Measurements from ENCODE around the gene SEC14L3.

SEC14L3 gene

GRCh38 chr22:30441088-30441487, 30.7 kb downstream of the SEC14L3 start:
- no peak for DNase-seq

GRCh38 chr22:30439836-30440235, 32.0 kb downstream of the SEC14L3 start:
- no peak for DNase-seq

GRCh38 chr22:30439226-30439625, 32.6 kb downstream of the SEC14L3 start:
- no peak for DNase-seq

- DNase-seq, result no peak
These were observed 33.3 kb downstream of the SEC14L3 start for GRCh38 chr22:30438559-30438958.

- no peak for DNase-seq
These were observed 35.6 kb downstream of the SEC14L3 start for GRCh38 chr22:30436196-30436595.

- DNase-seq, result no peak
These were observed 36.1 kb downstream of the SEC14L3 start for GRCh38 chr22:30435674-30436126.

GRCh38 chr22:30434843-30435242, 37.0 kb downstream of the SEC14L3 start:
- DNase-seq, result no peak

GRCh38 chr22:30433773-30434172, 38.0 kb downstream of the SEC14L3 start:
- DNase-seq, result no peak

- DNase-seq, result no peak
These were observed 38.6 kb downstream of the SEC14L3 start for GRCh38 chr22:30433227-30433626.

- DNase-seq, result no peak
These were observed 39.3 kb downstream of the SEC14L3 start for GRCh38 chr22:30432520-30432919.

- no peak for DNase-seq
These were observed 39.7 kb downstream of the SEC14L3 start for GRCh38 chr22:30432096-30432495.

- DNase-seq, result no peak
These were observed 40.9 kb downstream of the SEC14L3 start for GRCh38 chr22:30430933-30431332.

- DNase-seq, result no peak
These were observed 41.9 kb downstream of the SEC14L3 start for GRCh38 chr22:30429887-30430286.

- no peak for DNase-seq
These were observed 43.9 kb downstream of the SEC14L3 start for GRCh38 chr22:30427871-30428270.

GRCh38 chr22:30426388-30427353, 45.1 kb downstream of the SEC14L3 start:
- DNase-seq, result peak; percentile 49

- peak; percentile 14 for DNase-seq
These were observed 46.0 kb downstream of the SEC14L3 start, which contains the start of gene MTFP1 for GRCh38 chr22:30425616-30426387. Gene MTFP1 (plus strand): TSS chr22:30425768. CDS start chr22:30425880, 112 bp downstream.

- DNase-seq, result no peak
These were observed 46.5 kb downstream of the SEC14L3 start for GRCh38 chr22:30425327-30425615.

GRCh38 chr22:30424534-30425326, 47.1 kb downstream of the SEC14L3 start:
- no peak for DNase-seq

- peak; percentile 94 for DNase-seq
These were observed 47.8 kb downstream of the SEC14L3 start for GRCh38 chr22:30423959-30424533.

GRCh38 chr22:30423301-30423958, 48.4 kb downstream of the SEC14L3 start:
- peak; percentile 56 for DNase-seq

GRCh38 chr22:30422481-30423300, 49.1 kb downstream of the SEC14L3 start:
- peak; percentile 74 for DNase-seq
